Effector CD4-positive, alpha-beta T cell (primary cell): ENCODE measurements around the gene ATP9B.
"Not testable (repeated sequence)": the region's sequence is repeated elsewhere in the genome, so short reads cannot be mapped to it uniquely, and the experiment has no call there.

ENCODE experiments used
- DNase-seq: peaks from one replicate; pipeline ENCODE4 v3.0.0-alpha.2; 2020

ATP9B gene

DNA sequence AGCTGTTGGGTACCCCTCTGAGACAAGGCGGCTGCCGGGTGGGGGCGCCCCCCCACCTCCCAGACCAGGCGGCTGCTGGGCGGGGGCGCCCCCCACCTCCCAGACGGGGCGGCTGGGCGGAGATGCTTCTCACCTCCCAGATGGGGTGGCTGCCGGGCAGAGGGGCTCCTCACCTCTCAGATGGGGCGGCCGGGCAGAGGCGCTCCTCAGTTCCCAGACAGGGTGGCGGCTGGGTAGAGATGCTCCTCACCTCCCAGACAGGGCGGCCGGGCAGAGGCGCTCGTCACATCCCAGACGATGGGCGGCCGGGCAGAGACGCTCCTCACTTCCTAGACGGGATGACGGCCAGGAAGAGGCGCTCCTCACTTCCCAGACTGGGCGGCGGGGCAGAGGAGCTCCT is 3.5 kb downstream of the ATP9B start:
- not testable (repeated sequence) for DNase-seq

GRCh38 chr18:79077181-79077580 is 8.0 kb downstream of the ATP9B start:
- no peak for DNase-seq

DNA sequence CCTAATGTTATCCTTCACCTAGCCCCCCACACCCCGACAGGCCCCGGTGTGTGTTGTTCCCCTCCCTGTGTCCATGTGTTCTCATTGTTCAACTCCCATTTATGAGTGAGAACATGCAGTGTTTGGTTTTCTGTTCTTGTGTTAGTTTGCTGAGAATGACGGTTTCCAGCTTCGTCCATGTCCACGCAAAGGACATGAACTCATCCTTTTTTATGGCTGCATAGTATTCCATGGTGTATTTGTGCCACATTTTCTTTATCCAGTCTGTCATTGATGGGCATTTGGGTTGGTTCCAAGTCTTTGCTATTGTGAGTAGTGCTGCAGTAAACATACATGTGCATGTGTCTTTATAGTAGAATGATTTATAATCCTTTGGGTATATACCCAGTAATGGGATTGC is 9.6 kb downstream of the ATP9B start:
- not testable (repeated sequence) for DNase-seq

DNA sequence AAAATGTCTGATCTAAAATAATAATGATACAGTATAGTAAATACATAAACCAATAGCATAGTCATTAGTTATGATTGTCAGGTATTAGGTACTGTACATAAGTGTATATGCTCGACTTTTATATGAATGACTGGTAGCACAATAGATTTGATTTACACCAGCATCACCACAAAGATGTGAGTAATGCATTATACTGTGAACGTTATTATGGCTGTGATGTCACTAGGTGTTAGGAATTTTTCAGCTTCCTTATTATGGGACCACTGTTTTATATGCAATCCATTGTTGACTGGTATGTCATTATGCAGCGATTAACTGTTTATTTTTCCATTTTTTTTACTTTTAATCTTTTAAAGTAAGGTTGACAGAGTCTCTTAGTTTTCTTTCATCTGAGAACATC is 23.7 kb downstream of the ATP9B start:
- DNase-seq: no peak

DNA sequence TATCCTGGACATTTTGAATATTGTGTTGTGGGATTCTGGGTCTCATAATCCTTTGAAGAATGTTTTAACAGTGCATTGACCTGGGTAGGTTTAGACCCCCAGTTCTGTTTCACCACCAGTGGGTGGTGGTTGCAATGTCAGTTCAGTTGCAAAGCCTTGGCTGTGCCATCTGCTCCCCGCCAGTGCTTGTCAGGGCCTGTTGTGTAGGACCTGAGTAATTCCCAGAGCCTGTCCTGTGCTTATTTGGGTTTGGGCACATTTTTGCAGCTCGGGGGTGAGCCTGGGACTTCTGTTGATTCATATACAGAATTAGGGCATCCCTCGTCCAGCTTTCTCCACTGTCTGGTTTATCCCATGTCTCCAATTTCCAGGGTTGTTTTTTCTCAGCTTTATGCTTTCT is 24.8 kb downstream of the ATP9B start:
- DNase-seq: no peak

DNA sequence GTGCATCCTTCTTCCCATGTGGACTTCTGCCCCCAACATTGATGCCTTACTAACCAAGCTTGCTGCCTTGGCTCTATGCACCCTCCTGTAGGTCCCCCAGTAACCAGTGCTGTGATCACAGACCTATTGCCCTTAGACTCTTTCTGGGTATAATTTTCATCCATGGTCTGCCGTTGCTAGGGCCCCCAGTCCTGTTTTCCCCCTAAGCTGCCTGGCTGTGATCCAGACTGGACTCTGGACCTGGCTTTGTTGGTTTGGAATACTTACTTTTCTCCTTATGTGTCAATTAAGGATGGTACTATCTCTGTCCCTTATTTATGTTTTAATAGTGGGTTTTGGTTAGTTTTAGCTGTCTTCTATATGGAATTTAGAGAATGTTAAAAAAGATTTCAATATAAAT is 26.0 kb downstream of the ATP9B start:
- no peak for DNase-seq

DNA sequence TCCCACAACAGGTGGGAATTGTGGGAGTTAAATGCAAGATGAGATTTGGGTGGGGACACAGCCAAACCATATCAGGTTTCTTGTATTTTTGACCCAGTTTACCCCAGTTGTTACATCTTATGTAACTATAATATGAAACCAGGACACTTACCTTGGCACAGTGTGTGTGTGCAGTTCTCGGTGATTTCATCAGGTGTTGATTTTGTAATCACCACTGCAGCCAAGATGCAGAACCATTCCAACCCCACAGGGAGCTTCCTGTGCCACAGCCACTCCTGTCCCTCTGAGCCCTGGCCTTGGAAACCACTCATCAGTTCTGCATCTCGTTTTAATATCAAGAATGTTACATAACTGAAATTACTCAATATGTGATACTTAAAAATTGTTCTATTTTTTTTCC is 31.8 kb downstream of the ATP9B start:
- no peak for DNase-seq

- no peak for DNase-seq
These were observed 33.7 kb downstream of the ATP9B start for GRCh38 chr18:79102886-79103285.

GRCh38 chr18:79104137-79104536 is 34.9 kb downstream of the ATP9B start:
- no peak for DNase-seq

- DNase-seq: no peak
These were observed 36.3 kb downstream of the ATP9B start for GRCh38 chr18:79105455-79105854.

DNA sequence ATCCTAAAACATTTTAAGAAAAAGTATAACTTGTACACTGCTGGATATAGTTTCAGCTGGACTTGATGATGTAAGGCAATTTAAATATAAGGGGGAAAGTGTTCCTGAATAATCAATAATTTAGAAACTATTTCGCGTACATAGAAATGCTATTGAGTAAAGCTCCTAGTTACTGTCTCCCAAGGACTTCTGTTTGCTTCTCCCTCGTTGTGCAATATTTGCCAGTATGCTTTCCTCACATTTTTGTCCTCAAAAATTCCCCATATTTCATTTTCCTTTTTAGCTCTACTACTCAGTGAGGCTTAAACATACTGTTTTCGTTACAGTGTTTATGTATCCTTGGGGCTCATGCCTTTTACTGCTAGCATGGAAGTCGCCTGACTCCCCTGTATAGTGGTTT is 36.9 kb downstream of the ATP9B start:
- no peak for DNase-seq

GRCh38 chr18:79107886-79108285 is 38.7 kb downstream of the ATP9B start:
- no peak for DNase-seq

GRCh38 chr18:79108549-79109215 is 39.5 kb downstream of the ATP9B start:
- no peak for DNase-seq

GRCh38 chr18:79111483-79111882 is 42.3 kb downstream of the ATP9B start:
- no peak for DNase-seq

DNA sequence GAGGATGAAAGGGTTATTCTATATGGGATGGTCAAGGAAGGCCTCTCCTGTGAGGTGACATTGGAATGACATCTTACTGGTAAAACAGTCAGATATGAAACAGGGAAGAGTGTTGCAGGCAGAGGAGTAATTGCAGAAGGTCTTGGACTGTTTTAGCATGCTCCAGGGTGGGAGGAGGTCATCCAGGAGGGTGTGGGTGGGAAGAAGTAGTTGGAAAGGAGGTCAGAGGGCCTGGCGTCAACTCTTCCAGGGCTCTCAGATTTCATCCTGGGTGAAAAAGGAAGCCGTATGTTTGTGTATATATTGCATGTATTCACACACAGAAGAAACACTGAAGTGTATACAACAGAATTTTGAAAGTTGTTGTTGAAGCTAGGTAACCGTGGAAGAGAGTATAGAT is 48.2 kb downstream of the ATP9B start:
- no peak for DNase-seq

DNA sequence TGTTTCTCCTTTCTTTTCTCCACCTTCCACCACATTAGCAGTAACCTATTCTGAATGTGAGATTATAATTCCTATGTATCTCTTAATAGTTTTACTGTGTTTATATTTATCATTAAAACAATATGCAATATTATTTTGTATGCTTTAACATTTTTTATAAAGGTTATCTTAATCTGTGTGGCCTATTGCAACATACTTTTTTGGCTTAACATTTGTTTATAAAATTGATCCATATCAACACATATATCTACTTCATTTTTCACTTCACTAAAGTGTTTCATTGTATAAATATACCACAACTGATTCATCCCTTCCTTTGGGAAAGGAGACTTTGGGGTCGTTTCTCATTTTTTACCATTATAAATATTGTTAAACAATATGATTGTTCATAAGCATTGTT is 48.6 kb downstream of the ATP9B start:
- no peak for DNase-seq

GRCh38 chr18:79118797-79119196 is 49.6 kb downstream of the ATP9B start:
- DNase-seq: no peak

DNA sequence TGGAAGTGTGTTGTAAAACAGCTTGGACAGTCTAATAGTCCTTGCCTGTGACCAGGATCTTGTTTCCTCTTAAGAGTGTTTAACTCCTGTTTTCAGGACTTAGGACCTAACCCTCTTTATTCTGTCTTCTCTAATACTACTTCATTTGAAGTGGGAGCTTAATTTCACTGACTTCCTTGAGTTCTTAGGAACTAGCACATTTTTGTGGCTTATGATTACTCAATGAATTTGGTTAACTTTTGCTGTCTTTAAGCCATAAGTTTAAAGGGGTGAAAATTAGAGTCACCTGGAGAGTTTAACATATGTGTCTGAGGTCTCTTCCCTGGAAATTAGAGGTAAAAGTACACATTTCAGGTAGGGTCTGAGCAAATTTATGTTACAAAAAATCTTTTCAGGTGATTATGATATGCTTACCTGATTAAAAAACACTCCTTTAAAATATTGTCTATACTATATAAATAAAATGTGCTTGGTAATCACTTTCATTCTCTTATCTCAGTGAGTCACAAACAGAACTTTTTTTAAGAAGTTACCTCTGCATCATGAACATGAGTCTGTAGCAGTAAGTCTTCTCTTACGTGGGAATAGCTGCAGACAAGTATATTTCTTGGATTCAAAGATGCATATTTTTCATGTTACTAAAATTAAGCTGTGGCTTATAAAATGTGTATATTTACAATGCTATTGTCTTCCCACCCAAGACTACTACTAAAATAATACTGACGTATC is 52.7 kb downstream of the ATP9B start:
- no peak for DNase-seq

DNA sequence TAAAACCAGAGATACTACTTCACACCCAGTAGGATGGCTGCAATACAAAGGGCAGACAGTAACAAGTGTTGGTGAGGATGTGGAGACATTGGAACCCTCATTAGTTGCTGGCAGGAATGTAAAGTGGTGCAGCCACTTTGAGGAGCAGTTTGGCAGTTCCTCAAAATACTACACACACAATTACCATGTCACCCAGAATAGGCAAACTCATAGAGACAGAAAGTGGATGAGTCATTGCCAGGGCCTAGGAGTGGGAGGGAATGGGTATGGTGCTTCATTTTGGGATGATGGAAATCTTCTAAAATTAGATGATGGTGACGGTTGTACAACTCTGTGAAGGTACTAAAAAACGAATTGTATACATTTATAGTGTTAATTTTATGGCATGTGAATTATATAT is 54.8 kb downstream of the ATP9B start:
- DNase-seq: no peak

GRCh38 chr18:79129120-79129519 is 59.9 kb downstream of the ATP9B start:
- DNase-seq: no peak

DNA sequence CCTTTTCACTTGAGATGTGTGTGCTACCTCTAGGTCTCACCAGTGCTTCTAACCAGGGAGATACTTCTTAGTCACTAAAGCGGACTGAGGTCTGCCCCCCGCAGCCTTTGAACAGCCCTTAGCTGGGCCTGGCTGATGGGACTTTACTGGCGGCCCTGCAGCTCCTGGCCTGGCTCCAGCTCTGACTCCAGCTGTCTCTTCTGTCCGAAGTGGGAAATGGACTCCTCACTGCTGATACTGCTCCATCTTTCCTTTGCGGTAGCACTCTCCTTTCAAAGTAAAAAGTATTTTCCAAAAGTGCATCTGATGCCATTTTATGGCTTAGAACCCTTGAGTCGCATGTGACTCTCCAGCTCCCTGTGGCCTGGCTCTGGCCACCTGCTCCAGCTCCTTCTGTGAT is 64.5 kb downstream of the ATP9B start:
- DNase-seq: no peak

GRCh38 chr18:79135924-79136323 is 66.7 kb downstream of the ATP9B start:
- no peak for DNase-seq

DNA sequence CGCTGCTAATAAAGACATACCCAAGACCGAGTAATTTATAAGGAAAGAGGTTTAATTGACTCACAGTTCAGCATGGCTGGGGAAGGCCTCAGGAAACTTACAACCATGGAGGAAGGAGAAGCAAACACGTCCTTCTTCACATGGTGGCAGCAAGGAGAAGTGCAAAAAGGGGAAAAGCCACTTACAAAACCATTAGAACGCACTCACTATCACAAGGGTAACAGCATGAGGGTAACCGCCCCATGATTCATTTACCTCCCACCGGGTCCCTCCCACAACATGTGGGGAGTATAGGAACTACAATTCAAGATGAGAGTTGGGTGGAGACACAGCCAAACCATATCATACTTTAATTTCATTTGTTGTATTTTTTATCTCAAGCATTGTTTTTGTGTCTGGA is 67.5 kb downstream of the ATP9B start:
- DNase-seq: no peak

DNA sequence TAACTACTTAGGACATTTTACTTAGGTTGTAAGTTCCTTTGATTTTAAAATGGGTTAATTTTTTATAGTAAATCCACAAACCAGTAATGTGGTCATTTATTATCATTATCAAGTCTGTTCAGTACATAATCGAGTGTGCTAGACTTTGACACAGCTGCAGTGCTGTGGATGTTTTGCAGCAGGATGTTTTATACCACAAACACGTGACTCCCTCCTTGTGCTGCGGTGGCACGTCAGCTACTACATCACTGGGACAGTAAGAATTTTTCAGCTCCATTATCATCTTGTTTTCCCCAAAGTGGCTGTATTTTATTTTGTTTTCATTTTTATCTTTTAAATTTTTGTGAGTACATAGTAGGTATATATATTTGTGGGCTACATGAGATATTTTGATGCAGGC is 70.0 kb downstream of the ATP9B start:
- DNase-seq: no peak

DNA sequence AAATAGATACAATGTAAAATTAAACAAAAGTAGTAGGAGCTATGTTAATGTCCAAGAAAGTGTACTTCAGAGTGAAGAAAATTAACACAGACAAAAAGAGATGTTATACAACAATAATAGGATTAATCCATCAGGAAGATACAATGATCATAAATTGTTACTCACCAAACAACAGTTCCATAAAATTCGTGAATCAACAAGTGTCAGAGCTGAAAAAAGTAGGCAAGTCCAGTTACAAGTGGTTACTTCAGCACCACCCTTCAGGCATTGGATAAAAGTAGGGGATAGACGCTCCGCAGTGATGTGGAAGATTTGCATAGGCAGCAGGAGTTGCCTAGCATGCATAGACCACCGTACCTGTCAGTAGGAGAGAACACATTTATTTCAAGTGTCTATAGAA is 77.8 kb downstream of the ATP9B start:
- no peak for DNase-seq
